GM21528 (cell line): Measurements from ENCODE around the gene LSMEM2.

Experiments
- ATAC-seq: cut with Tn5 transposase; IDR thresholded peaks from one replicate; pipeline ENCODE4 v1.9.1; 2021; ENCODE audit warnings: mild to moderate bottlenecking, moderate library complexity; ENCODE audit not compliant: unreplicated experiment, low FRiP score

LSMEM2 gene

DNA sequence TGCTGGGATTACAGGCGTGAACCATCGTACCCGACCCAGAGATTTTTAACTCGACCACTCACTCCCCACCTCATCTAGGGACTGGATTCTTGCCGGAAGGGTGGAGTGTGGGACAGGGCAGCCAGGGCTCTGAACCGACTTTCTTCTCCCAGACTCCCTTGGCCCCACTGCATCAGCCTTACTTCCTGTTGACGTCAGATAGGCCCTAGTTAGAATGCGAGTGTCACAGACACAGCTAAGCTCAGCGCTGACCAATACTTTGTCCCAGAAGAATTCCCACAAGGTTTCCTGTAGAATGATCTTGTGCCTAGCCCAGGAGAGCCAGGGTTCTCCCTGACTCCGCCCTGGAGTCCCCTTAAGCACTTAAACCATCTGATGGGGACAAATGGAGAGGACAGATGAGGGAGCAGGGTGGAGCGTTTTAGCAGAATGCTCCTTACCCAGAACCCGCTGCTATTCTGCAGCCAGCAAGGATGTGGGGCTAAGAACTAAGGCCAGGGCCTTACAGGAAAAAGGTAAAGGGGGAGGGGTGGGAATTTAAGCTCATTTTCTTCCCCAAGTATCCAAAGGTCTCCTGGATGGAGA, 54.9 kb downstream of the LSMEM2 start:
- no peak for ATAC-seq

DNA sequence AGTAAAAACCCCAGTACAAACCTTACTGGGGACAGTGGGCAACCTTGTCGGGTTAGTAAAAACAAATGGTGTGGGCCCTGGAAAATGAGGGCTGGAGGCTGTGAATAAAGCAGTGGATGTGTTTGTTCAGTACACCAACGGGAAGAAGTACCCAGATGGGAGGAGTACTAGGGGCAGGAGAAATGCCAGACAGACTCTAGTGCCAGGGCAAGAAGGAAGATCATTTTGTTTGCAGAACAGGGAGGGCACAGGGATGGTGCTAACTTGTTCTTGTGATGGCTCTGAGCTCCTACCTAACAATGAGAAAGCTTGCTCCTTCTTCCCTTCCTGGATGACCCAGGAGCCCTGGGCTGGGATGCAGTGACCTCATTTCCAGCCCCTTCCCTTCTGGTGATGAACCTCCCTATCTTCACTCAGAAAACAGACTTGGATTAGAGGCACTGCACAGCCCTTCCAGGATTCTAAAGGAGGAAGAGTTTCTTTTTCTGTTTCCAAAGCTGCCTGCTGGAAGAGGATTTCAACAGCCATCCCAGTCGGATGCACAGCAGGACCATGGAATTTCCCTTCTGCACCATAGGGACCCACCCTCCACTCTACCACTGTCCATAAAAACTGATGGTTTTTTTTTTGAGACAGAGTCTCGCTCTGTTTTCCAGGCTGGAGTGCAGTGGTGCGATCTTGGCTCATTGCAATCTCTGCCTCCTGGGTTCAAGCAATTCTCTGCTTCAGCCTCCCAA, 55.6 kb downstream of the LSMEM2 start:
- ATAC-seq, result no peak

DNA sequence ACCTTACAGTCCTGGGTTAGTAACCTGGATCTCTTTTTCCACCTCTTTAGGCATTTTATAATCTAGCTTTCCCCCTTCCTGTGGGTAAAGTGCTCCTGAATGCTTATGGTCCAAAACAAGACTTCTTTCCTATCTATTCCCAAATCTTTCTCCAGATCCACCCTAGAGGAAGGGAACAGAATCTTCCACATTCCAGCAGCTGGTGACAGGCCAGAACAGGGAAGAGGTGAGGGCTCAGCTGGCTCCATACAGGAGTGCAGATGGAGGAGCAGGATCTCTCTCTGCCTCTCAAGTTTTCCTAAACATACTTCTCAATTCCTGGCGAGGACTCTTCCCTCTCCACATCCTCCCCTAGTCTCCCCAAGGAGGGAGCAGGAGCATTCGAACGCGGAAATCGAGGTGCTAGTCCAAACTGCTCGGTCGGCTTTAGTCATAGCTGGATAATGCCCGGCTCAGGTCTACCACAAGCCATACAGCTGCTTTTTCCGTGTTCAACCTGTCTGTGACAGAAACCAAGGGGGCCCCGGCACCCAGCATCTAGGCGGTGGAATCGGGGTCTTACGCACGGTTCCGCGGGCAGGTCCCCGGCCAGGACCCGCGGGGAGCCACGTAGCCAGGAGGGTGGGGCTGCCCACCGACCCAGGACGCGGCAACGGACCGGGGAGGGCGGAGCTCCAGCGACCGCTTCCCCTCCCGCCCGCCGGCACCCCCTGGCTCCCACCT, 57.7 kb downstream of the LSMEM2 start:
- peak; percentile 30 for ATAC-seq

DNA sequence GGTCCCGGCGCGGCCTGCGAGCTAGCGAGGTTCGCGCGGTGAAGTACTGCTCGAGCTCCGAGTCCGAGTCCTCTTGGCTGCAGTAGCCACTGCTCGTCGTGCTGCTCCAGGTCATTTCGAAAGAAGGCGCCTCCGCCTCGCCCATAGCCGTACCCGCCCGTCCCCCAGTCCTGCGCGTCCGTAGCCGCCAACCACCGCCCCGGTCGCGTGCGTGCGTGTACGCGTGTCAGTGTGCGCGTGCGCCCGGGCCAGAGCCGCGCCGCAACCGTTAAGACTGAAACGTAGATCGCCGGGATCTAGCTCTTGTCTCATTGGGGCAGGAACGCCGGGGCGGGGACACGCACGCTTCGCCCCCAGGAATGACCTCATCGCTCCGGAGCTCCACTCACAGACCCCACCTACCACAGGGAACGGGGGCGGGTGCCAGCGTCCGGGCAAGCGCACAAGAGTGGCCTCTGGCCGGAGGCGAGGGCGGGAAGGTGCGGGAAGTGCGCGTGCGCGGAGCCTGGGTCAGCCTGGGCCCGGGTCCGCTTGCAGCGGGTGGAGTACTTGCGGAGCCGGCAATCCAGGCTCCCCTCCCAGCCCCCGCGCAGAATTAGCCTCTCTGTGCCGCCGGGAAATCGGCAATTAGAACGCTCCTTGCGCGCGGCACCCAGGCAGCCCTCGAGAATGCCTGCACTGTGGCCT, 58.4 kb downstream of the LSMEM2 start:
- ATAC-seq, result peak; percentile 70
